ENCODE results near the gene GADD45G. TPM values are rescaled to one million over a fixed set of nuclear protein-coding genes. Genes with fewer than 3 reads are reported as not detected.

GADD45G gene
- total RNA-seq, 1 donor from 2014 or later = 16.2 TPM

DNA sequence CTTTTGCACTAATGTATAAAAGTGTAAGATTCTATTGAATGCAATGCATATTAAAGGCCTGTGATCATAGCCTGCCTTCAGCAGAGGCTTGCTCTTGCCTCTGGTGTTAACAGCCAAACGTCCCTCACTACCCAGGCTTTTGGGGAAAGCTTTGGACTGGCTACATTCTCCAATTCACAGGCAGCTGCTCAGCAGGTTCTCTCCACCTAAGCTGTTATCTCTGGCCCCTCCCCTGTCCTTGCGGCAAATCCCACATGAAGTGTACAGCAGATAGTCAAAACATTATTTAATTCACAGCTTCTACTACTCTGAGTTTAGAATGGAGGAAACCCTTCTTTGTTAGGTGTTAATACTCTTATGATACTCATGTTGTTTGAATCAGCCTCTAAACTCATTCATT, 45.9 kb upstream of the GADD45G start:
- no peak overlapping the region for H3K27ac ChIP-seq
- H3K27me3 ChIP-seq = no peaks in the 10 kb centered on the region
- no peak for DNase-seq (ENCODE audit: extremely low spot score in 2 of 2)
- H3K4me3 ChIP-seq = no peak overlapping the region
- TF ChIP-seq, protein P1, sequence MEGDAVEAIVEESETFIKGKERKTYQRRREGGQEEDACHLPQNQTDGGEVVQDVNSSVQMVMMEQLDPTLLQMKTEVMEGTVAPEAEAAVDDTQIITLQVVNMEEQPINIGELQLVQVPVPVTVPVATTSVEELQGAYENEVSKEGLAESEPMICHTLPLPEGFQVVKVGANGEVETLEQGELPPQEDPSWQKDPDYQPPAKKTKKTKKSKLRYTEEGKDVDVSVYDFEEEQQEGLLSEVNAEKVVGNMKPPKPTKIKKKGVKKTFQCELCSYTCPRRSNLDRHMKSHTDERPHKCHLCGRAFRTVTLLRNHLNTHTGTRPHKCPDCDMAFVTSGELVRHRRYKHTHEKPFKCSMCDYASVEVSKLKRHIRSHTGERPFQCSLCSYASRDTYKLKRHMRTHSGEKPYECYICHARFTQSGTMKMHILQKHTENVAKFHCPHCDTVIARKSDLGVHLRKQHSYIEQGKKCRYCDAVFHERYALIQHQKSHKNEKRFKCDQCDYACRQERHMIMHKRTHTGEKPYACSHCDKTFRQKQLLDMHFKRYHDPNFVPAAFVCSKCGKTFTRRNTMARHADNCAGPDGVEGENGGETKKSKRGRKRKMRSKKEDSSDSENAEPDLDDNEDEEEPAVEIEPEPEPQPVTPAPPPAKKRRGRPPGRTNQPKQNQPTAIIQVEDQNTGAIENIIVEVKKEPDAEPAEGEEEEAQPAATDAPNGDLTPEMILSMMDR (IDR thresholded peaks at IDR 0.05) = no peak
- TF ChIP-seq POLR2A (IDR thresholded peaks at IDR 0.05) (no peak), POLR2AphosphoS5 (IDR thresholded peaks at IDR 0.05; ENCODE audit: insufficient read depth in 1 of 2, low read depth in 1 of 2) (no peak)
- no peaks in the 10 kb centered on the region for H3K9me3 ChIP-seq
- intact Hi-C loops (cut with DNase I) = no loop called here
- no peaks in the 10 kb centered on the region for H3K4me1 ChIP-seq
- no peaks in the 10 kb centered on the region for H3K36me3 ChIP-seq

DNA sequence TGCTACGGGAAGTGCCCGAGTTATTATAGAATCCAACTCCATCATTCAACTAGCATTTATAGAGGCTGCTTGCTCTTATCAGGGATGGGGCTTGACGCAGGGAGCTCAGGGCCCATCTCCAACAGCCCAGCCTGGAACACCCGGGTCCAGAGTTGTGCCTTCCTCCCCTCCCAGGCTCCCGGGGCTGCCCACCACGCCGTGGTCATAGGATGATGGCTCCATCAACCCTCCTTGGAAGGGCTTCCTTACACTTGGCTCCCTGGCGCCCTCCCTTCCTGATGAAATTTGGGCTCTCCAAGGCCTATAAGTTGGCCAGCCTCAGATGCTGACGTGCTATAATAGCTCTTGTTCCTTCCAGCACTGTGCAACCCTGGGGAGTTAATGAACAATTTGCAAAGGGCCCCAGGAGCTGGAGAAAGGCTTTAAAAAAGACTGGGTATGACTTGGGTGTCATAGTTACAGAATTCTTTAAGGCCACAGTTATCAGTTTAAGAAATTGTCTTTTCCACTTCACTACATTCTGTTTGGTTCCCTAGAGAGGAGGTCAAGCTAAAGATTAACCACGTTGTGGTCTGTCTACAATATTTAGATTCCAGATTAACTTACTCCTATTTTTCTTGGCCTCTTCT, 42.5 kb upstream of the GADD45G start:
- H3K9me3 ChIP-seq = no peaks in the 10 kb centered on the region
- no peaks in the 10 kb centered on the region for H3K4me1 ChIP-seq
- no peak for DNase-seq (ENCODE audit: extremely low spot score in 2 of 2)
- H3K27ac ChIP-seq = no peak overlapping the region
- no peaks in the 10 kb centered on the region for H3K27me3 ChIP-seq
- no peak overlapping the region for H3K4me3 ChIP-seq
- no peak for TF ChIP-seq POLR2A (IDR thresholded peaks at IDR 0.05)
- no peak for TF ChIP-seq POLR2AphosphoS5 (IDR thresholded peaks at IDR 0.05; ENCODE audit: insufficient read depth in 1 of 2, low read depth in 1 of 2)
- TF ChIP-seq, protein P1 (IDR thresholded peaks at IDR 0.05) = no peak
- H3K36me3 ChIP-seq = no peaks in the 10 kb centered on the region
- intact Hi-C loops (cut with DNase I) = no loop called here

DNA sequence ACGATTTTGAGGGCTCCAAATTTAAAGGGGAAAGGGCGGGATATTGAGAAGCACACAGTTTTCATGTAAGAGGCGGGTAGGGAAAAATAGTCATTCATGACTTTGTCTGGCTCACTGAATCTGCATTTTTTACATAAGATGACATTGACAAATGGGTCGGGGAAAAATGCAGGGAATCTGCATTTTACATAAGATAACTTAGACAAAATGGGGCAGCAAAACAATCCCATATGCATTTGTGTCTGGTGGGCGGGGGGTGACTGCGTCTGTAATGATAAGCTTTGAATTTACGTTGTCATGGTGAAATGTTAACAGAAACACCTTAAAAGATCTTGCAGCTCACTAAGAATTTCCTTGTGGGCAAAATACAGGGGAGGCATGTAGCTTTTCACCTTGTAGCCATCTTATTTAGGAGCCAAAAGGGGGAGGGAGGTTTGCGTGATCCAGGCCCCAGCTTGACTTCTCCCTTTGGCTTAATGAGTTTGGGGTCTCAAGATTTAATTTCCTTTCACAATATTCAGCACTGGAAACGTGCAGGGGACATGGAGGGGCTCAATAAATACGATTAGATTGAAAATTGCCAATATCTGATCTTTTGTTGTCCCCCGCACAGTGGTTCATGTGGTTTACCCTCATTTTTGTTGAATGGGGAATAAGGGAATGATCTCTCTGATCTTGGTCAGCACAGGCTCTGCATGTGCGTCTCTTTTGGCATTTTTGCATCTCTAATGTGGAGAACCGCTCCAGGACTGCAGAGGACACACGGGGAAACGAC, 41.1 kb upstream of the GADD45G start:
- DNase-seq (ENCODE audit: extremely low spot score in 2 of 2) = no peak
- no peaks in the 10 kb centered on the region for H3K4me1 ChIP-seq
- TF ChIP-seq, protein P1 (IDR thresholded peaks at IDR 0.05) = no peak
- no peak for TF ChIP-seq POLR2A (IDR thresholded peaks at IDR 0.05)
- no peak for TF ChIP-seq POLR2AphosphoS5 (IDR thresholded peaks at IDR 0.05; ENCODE audit: insufficient read depth in 1 of 2, low read depth in 1 of 2)
- no peaks in the 10 kb centered on the region for H3K27me3 ChIP-seq
- no peak overlapping the region for H3K4me3 ChIP-seq
- no peaks in the 10 kb centered on the region for H3K9me3 ChIP-seq
- no peaks in the 10 kb centered on the region for H3K36me3 ChIP-seq
- intact Hi-C loops (cut with DNase I) = no loop called here
- H3K27ac ChIP-seq = no peak overlapping the region

DNA sequence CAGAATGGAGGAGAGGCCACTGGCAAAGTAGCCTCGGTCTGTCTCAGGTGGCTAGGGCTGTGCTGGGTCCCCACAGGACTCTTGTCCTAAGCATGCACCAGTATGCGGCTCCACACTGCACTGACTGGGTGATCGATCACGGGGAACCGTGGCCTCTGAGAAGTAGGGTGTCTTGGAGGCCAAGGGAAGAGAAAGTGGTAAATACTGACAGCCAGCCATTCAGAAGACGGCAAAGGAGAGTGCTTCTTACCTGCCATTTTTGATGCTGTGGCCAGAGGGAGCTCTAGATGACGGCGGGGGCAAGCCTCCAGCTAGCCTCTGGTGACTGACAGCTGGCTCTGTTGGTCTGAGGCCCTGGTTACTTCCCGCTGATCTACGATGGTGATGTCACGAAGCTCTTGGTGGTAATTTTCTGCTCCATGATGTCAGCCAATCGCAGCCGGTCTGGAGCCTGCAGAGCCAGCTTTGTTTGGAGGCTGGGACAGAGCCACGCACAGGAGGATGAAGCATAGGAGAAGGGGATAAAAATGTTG, 40.4 kb upstream of the GADD45G start:
- no peak overlapping the region for H3K4me3 ChIP-seq
- no peaks in the 10 kb centered on the region for H3K36me3 ChIP-seq
- H3K27ac ChIP-seq = no peak overlapping the region
- intact Hi-C loops (cut with DNase I) = no loop called here
- DNase-seq (ENCODE audit: extremely low spot score in 2 of 2) = no peak
- TF ChIP-seq POLR2AphosphoS5 (IDR thresholded peaks at IDR 0.05; ENCODE audit: insufficient read depth in 1 of 2, low read depth in 1 of 2) = no peak
- TF ChIP-seq POLR2A (IDR thresholded peaks at IDR 0.05) = no peak
- TF ChIP-seq, protein P1 (IDR thresholded peaks at IDR 0.05) = no peak
- no peaks in the 10 kb centered on the region for H3K27me3 ChIP-seq
- H3K4me1 ChIP-seq = no peaks in the 10 kb centered on the region
- no peaks in the 10 kb centered on the region for H3K9me3 ChIP-seq

DNA sequence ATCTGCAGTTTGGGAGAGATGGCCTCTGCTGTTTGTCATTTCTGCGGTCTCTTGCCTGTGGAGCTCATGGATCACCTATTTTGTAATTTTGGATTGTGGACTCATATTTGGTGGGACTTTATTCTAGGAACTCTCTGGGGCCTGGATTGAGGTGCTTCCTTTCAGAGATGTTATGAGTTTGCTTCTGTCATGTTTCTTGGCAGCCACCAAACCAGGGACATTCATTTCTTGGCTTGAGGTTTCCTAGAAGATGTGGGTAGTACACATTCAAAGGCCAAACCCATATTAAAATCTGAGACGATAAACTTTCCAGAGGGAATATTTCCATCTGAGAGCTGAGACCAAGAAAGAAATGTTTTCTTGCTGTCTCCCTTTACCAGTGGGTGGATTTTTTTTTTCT, 37.2 kb upstream of the GADD45G start:
- DNase-seq (ENCODE audit: extremely low spot score in 2 of 2) = no peak
- H3K27me3 ChIP-seq = no peaks in the 10 kb centered on the region
- TF ChIP-seq POLR2A (IDR thresholded peaks at IDR 0.05) (no peak), POLR2AphosphoS5 (IDR thresholded peaks at IDR 0.05; ENCODE audit: insufficient read depth in 1 of 2, low read depth in 1 of 2) (no peak)
- TF ChIP-seq, protein P1 (IDR thresholded peaks at IDR 0.05) = no peak

More for the DNA sequence above, 37.2 kb upstream of the GADD45G start:
- H3K36me3 ChIP-seq = no peaks in the 10 kb centered on the region
- no peak overlapping the region for H3K4me3 ChIP-seq
- no peak overlapping the region for H3K27ac ChIP-seq
- no peaks in the 10 kb centered on the region for H3K4me1 ChIP-seq
- intact Hi-C loops (cut with DNase I) = no loop called here
- no peaks in the 10 kb centered on the region for H3K9me3 ChIP-seq

All from vagina (tissue), 2 donors.